HUES6 (cell line): ENCODE data around the gene ACTG1.
A peak's percentile ranks its signal among the peaks of the same experiment; 100 is the strongest.

ENCODE experiments used
- H3K27ac ChIP-seq: 2 replicates; pipeline ENCODE4 v1.7.0; 2013; ENCODE audit warnings: low read depth, mild to moderate bottlenecking, low read length, inconsistent platforms
- H3K27me3 ChIP-seq: 2 replicates; pipeline ENCODE4 v1.6.1; 2013; ENCODE audit warnings: low read length; ENCODE audit not compliant: control insufficient read depth, insufficient read depth
- H3K36me3 ChIP-seq: 2 replicates; pipeline ENCODE4 v1.6.1; 2013; ENCODE audit warnings: low read length; ENCODE audit not compliant: control insufficient read depth, insufficient read depth
- H3K4me1 ChIP-seq: 2 replicates; pipeline ENCODE4 v1.6.1; 2013; ENCODE audit warnings: low read length; ENCODE audit not compliant: control insufficient read depth, insufficient read depth
- H3K4me3 ChIP-seq: 2 replicates; pipeline ENCODE4 v1.5.1; 2013; ENCODE audit warnings: low read depth, low read length
- H3K9ac ChIP-seq: one replicate; pipeline ENCODE4 v1.6.1; 2013; ENCODE audit warnings: mild to moderate bottlenecking, low read length
- H3K9me3 ChIP-seq: 2 replicates; pipeline ENCODE4 v1.6.1; 2013; ENCODE audit warnings: low read depth, low read length; ENCODE audit not compliant: control insufficient read depth, insufficient read depth

Gene ACTG1

GRCh38 chr17:81512562-81513371, at the start of gene ACTG1:
Gene ACTG1 (minus strand): TSS chr17:81512799. CDS start chr17:81512354, 445 bp downstream.
- Histone ChIP-seq H3K27me3 (no peaks in the 10 kb centered on the region), H3K9me3 (no peaks in the 10 kb centered on the region), H3K9ac (peak within 1 kb of the TSS; percentile 100), H3K27ac (peak within 1 kb of the TSS; percentile 97), H3K4me3 (peak within 1 kb of the TSS; percentile 83), H3K4me1 (peaks cover 16% of the 10 kb centered on the region), H3K36me3 (peaks cover 37% of the 10 kb centered on the region)

- Histone ChIP-seq H3K4me3 (no peak overlapping the region), H3K36me3 (peaks cover 95% of the 10 kb centered on the region), H3K9me3 (no peaks in the 10 kb centered on the region), H3K27ac (no peak overlapping the region), H3K4me1 (no peaks in the 10 kb centered on the region), H3K27me3 (no peaks in the 10 kb centered on the region), H3K9ac (no peak overlapping the region)
Measured at GRCh38 chr17:81561494-81561885, 48.9 kb upstream of the ACTG1 start.

GRCh38 chr17:81558941-81559806, 46.6 kb upstream of the ACTG1 start:
- Histone ChIP-seq H3K27ac (no peak overlapping the region), H3K9ac (no peak overlapping the region), H3K9me3 (no peaks in the 10 kb centered on the region), H3K36me3 (peaks cover 74% of the 10 kb centered on the region), H3K4me3 (no peak overlapping the region), H3K4me1 (no peaks in the 10 kb centered on the region), H3K27me3 (no peaks in the 10 kb centered on the region)

GRCh38 chr17:81558115-81558468, 45.5 kb upstream of the ACTG1 start:
- peaks cover 63% of the 10 kb centered on the region for H3K36me3 ChIP-seq
- H3K4me3 ChIP-seq: no peak overlapping the region
- no peaks in the 10 kb centered on the region for H3K27me3 ChIP-seq
- H3K4me1 ChIP-seq: peaks cover 10% of the 10 kb centered on the region
- H3K27ac ChIP-seq: no peak overlapping the region
- no peak overlapping the region for H3K9ac ChIP-seq
- no peaks in the 10 kb centered on the region for H3K9me3 ChIP-seq

GRCh38 chr17:81557276-81558114, 44.9 kb upstream of the ACTG1 start:
- H3K4me1 ChIP-seq: peaks cover 10% of the 10 kb centered on the region
- H3K4me3 ChIP-seq: no peak overlapping the region
- H3K36me3 ChIP-seq: peaks cover 59% of the 10 kb centered on the region
- no peak overlapping the region for H3K27ac ChIP-seq
- H3K9me3 ChIP-seq: no peaks in the 10 kb centered on the region
- no peaks in the 10 kb centered on the region for H3K27me3 ChIP-seq
- H3K9ac ChIP-seq: no peak overlapping the region

GRCh38 chr17:81556863-81557262, 44.3 kb upstream of the ACTG1 start:
- peaks cover 10% of the 10 kb centered on the region for H3K4me1 ChIP-seq

GRCh38 chr17:81556175-81556691, 43.6 kb upstream of the ACTG1 start:
- H3K4me1 ChIP-seq: peaks cover 12% of the 10 kb centered on the region
- H3K36me3 ChIP-seq: peaks cover 47% of the 10 kb centered on the region
- no peaks in the 10 kb centered on the region for H3K9me3 ChIP-seq
- H3K27me3 ChIP-seq: no peaks in the 10 kb centered on the region
- no peak overlapping the region for H3K9ac ChIP-seq
- no peak overlapping the region for H3K4me3 ChIP-seq
- no peak overlapping the region for H3K27ac ChIP-seq

More at GRCh38 chr17:81556863-81557262, 44.3 kb upstream of the ACTG1 start:
- Histone ChIP-seq H3K36me3 (peaks cover 53% of the 10 kb centered on the region), H3K27me3 (no peaks in the 10 kb centered on the region), H3K4me3 (no peak overlapping the region), H3K9me3 (no peaks in the 10 kb centered on the region), H3K27ac (no peak overlapping the region), H3K9ac (no peak overlapping the region)

- Histone ChIP-seq H3K27ac (no peak overlapping the region), H3K4me3 (peak overlapping the region; percentile 91), H3K9ac (peak overlapping the region; percentile 20), H3K4me1 (peaks cover 15% of the 10 kb centered on the region), H3K9me3 (no peaks in the 10 kb centered on the region), H3K27me3 (no peaks in the 10 kb centered on the region), H3K36me3 (peaks cover 38% of the 10 kb centered on the region)
Measured at GRCh38 chr17:81553616-81554181, 41.1 kb upstream of the ACTG1 start.

- peaks cover 33% of the 10 kb centered on the region for H3K36me3 ChIP-seq
- H3K27me3 ChIP-seq: no peaks in the 10 kb centered on the region
- H3K4me3 ChIP-seq: peak overlapping the region; percentile 91
- no peaks in the 10 kb centered on the region for H3K9me3 ChIP-seq
- peak overlapping the region; percentile 70 for H3K9ac ChIP-seq
- peaks cover 15% of the 10 kb centered on the region for H3K4me1 ChIP-seq
- H3K27ac ChIP-seq: peak overlapping the region; percentile 52; the same call in 1 of the 2 replicates
Measured at GRCh38 chr17:81553018-81553615, 40.5 kb upstream of the ACTG1 start.
